Activated CD8-positive, alpha-beta T cell treated with anti-CD3 and anti-CD28 coated beads for 36 hours (primary cell): ENCODE results near the gene BCDIN3D. TPM values are rescaled to one million over a fixed set of nuclear protein-coding genes. Genes with fewer than 3 reads are reported as not detected.

Experiments used
- ATAC-seq: fragments of 200-7000 bp; cut with Tn5 transposase; one replicate; pipeline ENCODE4 v1.10.0; 2021; ENCODE audit warnings: mild to moderate bottlenecking, moderate library complexity
- CTCF ChIA-PET: fragments of 350-600 bp; sonication (Branson Sonifier 250); formaldehyde crosslinking; loops from one replicate; lab custom pipeline; 2021; ENCODE audit warnings: antibody characterized with exemption; lab: Charles Lee
- POLR2A ChIA-PET: fragments of 350-600 bp; sonication (Branson Sonifier 250); formaldehyde crosslinking; loops from one replicate; lab custom pipeline; 2021; ENCODE audit warnings: antibody characterized with exemption; lab: Charles Lee
- DNase-seq: peaks from one replicate; pipeline ENCODE4 v3.0.0-alpha.2; 2020
- H3K27ac Mint-ChIP-seq: one replicate; pipeline ENCODE4 v1.8.0; 2021; ENCODE audit warnings: mild to moderate bottlenecking, mixed read lengths
- H3K27me3 Mint-ChIP-seq: one replicate; pipeline ENCODE4 v1.8.0; 2021; ENCODE audit warnings: mixed read lengths
- H3K36me3 Mint-ChIP-seq: one replicate; pipeline ENCODE4 v1.8.0; 2021; ENCODE audit warnings: low read depth, mixed read lengths
- H3K4me1 Mint-ChIP-seq: one replicate; pipeline ENCODE4 v1.8.0; 2021; ENCODE audit warnings: low read depth, mixed read lengths
- H3K4me3 Mint-ChIP-seq: one replicate; pipeline ENCODE4 v1.8.0; 2021; ENCODE audit warnings: mild to moderate bottlenecking, moderate library complexity, mixed read lengths
- H3K9me3 Mint-ChIP-seq: one replicate; pipeline ENCODE4 v1.8.0; 2021; ENCODE audit warnings: mixed read lengths
- intact Hi-C: fragments of 100-400 bp; cut with micrococcal nuclease; formaldehyde crosslinking; loops from one replicate; pipeline ENCODE4 v1.10.0; 2022
- total RNA-seq, 2 experiments: library from RNA; stranded (reverse); gene quantifications; one replicate each; pipeline ENCODE4 v1.2.3, GENCODE V29; 2021
- TF ChIP-seq, protein P1 (sequence below): fragments of 200-600 bp; IDR thresholded peaks from one replicate; pipeline ENCODE4 v1.8.0; 2022; ENCODE audit warnings: antibody characterized with exemption, mild to moderate bottlenecking

BCDIN3D gene
- total RNA-seq, 2 experiments from 2014 or later, result 5.0 to 5.3 TPM

DNA sequence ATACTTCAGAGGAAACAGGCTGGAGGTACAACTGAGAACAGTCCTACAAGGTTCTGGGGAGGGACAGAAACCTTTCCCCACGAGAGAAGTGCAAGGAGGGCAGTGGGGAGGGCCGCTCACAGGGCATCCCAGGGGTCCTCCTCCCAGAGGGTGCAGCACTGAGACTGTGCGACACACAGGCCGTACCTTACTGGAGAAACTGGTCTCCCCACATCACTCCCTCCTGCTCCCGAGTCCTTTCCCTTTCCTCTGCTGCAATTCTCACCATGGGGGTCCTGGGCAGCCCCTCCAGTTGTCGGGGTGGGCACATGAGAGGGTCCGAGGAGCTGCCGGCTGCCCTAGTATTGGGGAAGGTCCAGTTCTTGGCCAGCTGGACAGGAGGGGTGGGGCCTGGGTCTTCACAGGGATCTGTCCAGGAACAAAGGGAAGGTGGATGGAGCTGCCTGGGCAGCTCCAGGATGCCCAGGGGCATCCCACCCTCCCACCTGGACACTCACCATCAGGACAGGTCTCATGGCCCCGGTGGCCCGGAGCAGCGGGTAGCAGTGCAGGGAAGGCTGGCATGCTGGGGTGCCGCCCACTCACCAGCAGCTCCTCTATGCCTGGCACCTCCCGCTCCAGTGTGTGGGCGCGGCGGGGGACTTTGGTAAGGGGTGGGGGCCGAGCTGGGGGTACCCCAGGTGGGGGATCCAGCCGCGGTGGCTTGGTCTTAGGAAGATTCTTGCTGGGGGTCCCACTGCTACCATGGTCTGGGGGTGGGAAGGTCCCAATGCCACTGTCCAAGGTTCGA is 50.5 kb downstream of the BCDIN3D start:
- CTCF ChIA-PET, result no interaction called here
- intact Hi-C loops, result no loop called here
- H3K27me3 Mint-ChIP-seq, result no peaks in the 10 kb centered on the region
- peaks cover 5% of the 10 kb centered on the region for H3K9me3 Mint-ChIP-seq
- no peak overlapping the region for H3K4me3 Mint-ChIP-seq
- H3K27ac Mint-ChIP-seq, result no peak overlapping the region
- DNase-seq, result no peak
- no peaks in the 10 kb centered on the region for H3K36me3 Mint-ChIP-seq
- POLR2A ChIA-PET, result no interaction called here
- no peaks in the 10 kb centered on the region for H3K4me1 Mint-ChIP-seq
- TF ChIP-seq, protein P1, sequence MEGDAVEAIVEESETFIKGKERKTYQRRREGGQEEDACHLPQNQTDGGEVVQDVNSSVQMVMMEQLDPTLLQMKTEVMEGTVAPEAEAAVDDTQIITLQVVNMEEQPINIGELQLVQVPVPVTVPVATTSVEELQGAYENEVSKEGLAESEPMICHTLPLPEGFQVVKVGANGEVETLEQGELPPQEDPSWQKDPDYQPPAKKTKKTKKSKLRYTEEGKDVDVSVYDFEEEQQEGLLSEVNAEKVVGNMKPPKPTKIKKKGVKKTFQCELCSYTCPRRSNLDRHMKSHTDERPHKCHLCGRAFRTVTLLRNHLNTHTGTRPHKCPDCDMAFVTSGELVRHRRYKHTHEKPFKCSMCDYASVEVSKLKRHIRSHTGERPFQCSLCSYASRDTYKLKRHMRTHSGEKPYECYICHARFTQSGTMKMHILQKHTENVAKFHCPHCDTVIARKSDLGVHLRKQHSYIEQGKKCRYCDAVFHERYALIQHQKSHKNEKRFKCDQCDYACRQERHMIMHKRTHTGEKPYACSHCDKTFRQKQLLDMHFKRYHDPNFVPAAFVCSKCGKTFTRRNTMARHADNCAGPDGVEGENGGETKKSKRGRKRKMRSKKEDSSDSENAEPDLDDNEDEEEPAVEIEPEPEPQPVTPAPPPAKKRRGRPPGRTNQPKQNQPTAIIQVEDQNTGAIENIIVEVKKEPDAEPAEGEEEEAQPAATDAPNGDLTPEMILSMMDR, result no peak
- no peak for ATAC-seq

DNA sequence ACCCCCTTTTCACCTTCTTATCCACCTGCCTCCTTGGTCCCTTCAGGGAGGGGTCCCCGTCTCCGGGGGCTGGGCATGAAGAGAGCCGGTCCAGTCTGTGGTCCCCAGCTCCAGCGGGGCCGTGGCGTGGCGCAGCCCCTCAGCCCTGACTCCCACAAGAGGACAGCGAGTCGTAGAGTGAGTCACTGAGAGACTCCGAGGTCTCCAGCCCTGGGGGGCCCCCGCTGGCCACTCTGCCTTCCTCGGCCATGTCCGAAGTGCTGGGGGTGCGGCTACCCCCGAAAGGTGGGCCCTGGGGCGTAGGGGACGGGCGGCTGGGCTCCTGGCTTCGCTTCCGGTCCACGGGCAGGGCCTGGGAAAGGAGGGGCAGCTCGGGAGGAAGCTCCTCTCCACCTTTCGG is 51.2 kb downstream of the BCDIN3D start:
- TF ChIP-seq, protein P1, result no peak
- Mint-ChIP-seq H3K27ac (no peak overlapping the region), H3K36me3 (no peaks in the 10 kb centered on the region), H3K27me3 (no peaks in the 10 kb centered on the region), H3K4me1 (no peaks in the 10 kb centered on the region), H3K4me3 (no peak overlapping the region), H3K9me3 (peaks cover 5% of the 10 kb centered on the region)
- ChIA-PET CTCF (no interaction called here), POLR2A (no interaction called here)
- intact Hi-C loops, result no loop called here
- no peak for DNase-seq
- ATAC-seq, result no peak

DNA sequence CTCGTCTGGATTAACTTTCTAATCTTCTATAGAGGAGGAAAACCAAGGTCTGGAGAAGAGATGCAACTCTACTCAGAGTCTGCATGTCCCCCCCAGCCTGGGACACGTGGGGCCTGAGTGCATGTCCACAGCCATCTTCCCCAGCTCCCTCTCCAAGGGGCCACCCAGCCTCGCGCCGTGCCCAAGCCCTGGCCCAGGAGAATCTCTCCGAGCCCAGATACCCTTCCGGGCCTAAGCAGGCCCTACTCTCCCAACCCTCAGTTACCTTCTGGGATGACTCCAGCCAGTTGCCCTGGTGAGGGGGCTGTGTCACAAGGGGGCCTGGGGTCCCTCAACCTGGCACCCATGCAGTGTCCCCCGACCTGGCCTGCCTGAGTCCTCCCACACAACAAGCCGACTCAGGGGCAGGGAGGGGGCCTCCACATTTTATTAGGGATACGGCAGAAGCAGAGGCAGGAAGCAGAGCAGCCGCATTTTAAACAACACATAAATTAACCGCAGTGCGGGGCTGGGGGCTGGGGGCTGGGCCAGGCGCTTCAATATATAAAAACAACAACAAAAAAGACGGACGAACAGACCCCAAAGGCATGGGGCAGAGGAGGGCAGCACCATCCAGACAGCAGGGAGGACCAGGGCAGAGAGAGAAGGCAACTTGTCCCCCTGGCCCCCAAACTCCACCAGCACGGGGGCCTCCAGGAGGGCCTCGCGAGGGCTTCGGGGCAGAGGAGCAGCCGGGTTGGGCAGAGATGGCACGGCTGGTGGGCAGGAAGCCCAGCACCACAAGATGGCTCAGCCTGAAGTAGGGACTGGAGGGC is 52.0 kb downstream of the BCDIN3D start:
- no peak for ATAC-seq
- ChIA-PET CTCF (no interaction called here), POLR2A (no interaction called here)
- no peaks in the 10 kb centered on the region for H3K36me3 Mint-ChIP-seq
- H3K27me3 Mint-ChIP-seq, result no peaks in the 10 kb centered on the region
- no peak overlapping the region for H3K4me3 Mint-ChIP-seq
- intact Hi-C loops, result no loop called here
- H3K27ac Mint-ChIP-seq, result no peak overlapping the region
- TF ChIP-seq, protein P1, result no peak
- peaks cover 5% of the 10 kb centered on the region for H3K9me3 Mint-ChIP-seq
- no peak for DNase-seq
- H3K4me1 Mint-ChIP-seq, result no peaks in the 10 kb centered on the region

DNA sequence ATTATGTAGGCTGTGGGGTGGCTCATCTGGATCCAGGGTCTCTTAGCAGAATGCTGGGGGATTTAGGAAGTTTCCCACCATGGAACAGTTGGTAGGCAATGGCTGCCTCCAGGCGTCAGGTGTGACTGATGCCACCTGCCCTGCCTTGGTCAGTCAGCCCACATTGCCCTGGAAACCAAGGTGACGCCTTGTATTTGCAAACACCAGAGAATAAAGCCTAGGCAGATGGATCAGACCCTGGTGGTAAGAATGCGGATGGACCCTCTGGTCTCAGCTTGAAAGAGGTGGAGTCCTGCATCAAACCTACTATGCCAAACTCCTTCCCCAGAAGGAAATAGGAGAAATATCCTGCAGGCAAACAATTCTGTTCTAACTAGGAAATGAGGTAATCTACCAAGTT is 52.9 kb downstream of the BCDIN3D start:
- Mint-ChIP-seq H3K36me3 (no peaks in the 10 kb centered on the region), H3K4me3 (no peak overlapping the region), H3K27me3 (no peaks in the 10 kb centered on the region), H3K4me1 (no peaks in the 10 kb centered on the region), H3K27ac (no peak overlapping the region), H3K9me3 (peaks cover 5% of the 10 kb centered on the region)
- ATAC-seq, result no peak
- ChIA-PET POLR2A (no interaction called here), CTCF (no interaction called here)
- TF ChIP-seq, protein P1, result no peak
- DNase-seq, result no peak
- intact Hi-C loops, result no loop called here

DNA sequence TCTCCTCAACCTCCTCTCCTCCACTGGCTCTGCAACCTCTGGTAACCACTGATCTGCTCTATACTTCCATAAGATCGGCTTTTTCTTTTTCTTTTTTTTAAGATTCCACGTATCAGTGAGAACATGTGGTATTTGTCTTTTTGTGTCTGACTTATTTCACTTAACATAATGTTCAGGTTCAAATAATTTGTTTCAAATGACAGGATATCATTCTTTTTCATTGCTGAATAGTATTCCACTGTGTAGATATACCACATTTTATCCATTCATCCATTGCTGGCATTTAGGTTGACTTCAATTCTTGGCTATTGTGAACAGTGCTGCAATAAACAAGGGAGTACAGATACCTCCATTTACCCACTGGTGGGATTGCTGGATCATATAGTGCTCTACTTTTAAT is 55.2 kb downstream of the BCDIN3D start:
- Mint-ChIP-seq H3K27me3 (peaks cover 7% of the 10 kb centered on the region), H3K36me3 (no peaks in the 10 kb centered on the region), H3K4me1 (no peaks in the 10 kb centered on the region), H3K4me3 (no peak overlapping the region), H3K27ac (no peak overlapping the region), H3K9me3 (peaks cover 5% of the 10 kb centered on the region)
- TF ChIP-seq, protein P1, result no peak
- POLR2A ChIA-PET, result no interaction called here
- intact Hi-C loops, result no loop called here
- DNase-seq (no peak), ATAC-seq (no peak)
- CTCF ChIA-PET, result interaction anchor here (0.9 kb wide), 1 partner anchor 251 kb away, joined by 5 read pairs; no protein-coding TSS in a partner anchor
